Natural killer cell treated with Interleukin-12 subunit alpha and Interleukin-12 subunit beta and Interleukin-15 and Interleukin-18, amount 100 ng/mL, for 72 hours (primary cell): ENCODE results near the gene TOP3A. TPM values are rescaled to one million over a fixed set of nuclear protein-coding genes. Genes with fewer than 3 reads are reported as not detected.
A peak's percentile ranks its signal among the peaks of the same experiment; 100 is the strongest.
"Not testable (repeated sequence)": the region's sequence is repeated elsewhere in the genome, so short reads cannot be mapped to it uniquely, and the experiment has no call there.

ENCODE experiments used
- ATAC-seq, 2 donors: fragments of 150-1000 bp; cut with Tn5 transposase in 1 of 2; sonication (Bioruptor Pico), chemical (Tn5 transposase) in 1 of 2; 2 replicates each; pipeline ENCODE4 v1.10.0; 2021
- DNase-seq: peaks from one replicate; pipeline ENCODE4 v3.0.0; 2022; ENCODE audit warnings: low spot score
- H3K27ac Mint-ChIP-seq, 2 donors: 1 replicate in 1 of 2; 2 replicates in 1 of 2; pipeline ENCODE4 v1.8.0; 2022; ENCODE audit warnings: mixed read lengths in 2 of 2, mild to moderate bottlenecking in 1 of 2, moderate library complexity in 1 of 2
- H3K27me3 Mint-ChIP-seq, 2 donors: 1 replicate in 1 of 2; 2 replicates in 1 of 2; pipeline ENCODE4 v1.8.0; 2022; ENCODE audit warnings: mixed read lengths in 2 of 2
- H3K36me3 Mint-ChIP-seq: one replicate; pipeline ENCODE4 v1.8.0; 2022; ENCODE audit warnings: mixed read lengths
- H3K4me1 Mint-ChIP-seq, 2 donors: 1 replicate in 1 of 2; 2 replicates in 1 of 2; pipeline ENCODE4 v1.8.0; 2022; ENCODE audit warnings: low read depth in 2 of 2, mixed read lengths in 2 of 2, mild to moderate bottlenecking in 1 of 2
- H3K4me3 Mint-ChIP-seq: one replicate; pipeline ENCODE4 v1.8.0; 2022; ENCODE audit warnings: mixed read lengths
- H3K9me3 Mint-ChIP-seq: 2 replicates; pipeline ENCODE4 v1.8.0; 2022; ENCODE audit warnings: mixed read lengths
- total RNA-seq, 2 donors: library from RNA; stranded (reverse); gene quantifications; one replicate each; pipeline ENCODE4 v1.2.3, GENCODE V29; 2022

The TOP3A gene
- 100 to 1,000 TPM in 1 of 2 donors, 10 to 100 TPM in 1; 65.6 to 144 TPM for total RNA-seq

- Mint-ChIP-seq H3K36me3 (peaks cover 11% of the 10 kb centered on the region), H3K27me3 (no peaks in the 10 kb centered on the region), H3K4me3 (peak within 1 kb of the TSS; percentile 92), H3K9me3 (no peaks in the 10 kb centered on the region), H3K4me1 (peaks cover 65 to 70% of the 10 kb centered on the region in 2 donors), H3K27ac (peak within 1 kb of the TSS; percentile 98)
- ATAC-seq (peak; percentile 96 to 97), DNase-seq (peak; percentile 98)
These were observed at the start of gene TOP3A, which contains the start of gene SMCR8 for GRCh38 chr17:18314731-18315561. TSS of gene TOP3A (minus strand) at chr17:18314994. CDS start at chr17:18314778, 216 bp downstream. TSS of gene SMCR8 (plus strand) at chr17:18315293. CDS start at chr17:18315790, 497 bp downstream.

- ATAC-seq, result no peak
- Mint-ChIP-seq H3K27ac (no peak overlapping the region), H3K9me3 (no peaks in the 10 kb centered on the region), H3K36me3 (no peaks in the 10 kb centered on the region), H3K27me3 (no peaks in the 10 kb centered on the region), H3K4me3 (no peak overlapping the region), H3K4me1 (peaks cover 9 to 18% of the 10 kb centered on the region in 2 donors)
- DNase-seq, result no peak
These were observed 49.4 kb upstream of the TOP3A start for GRCh38 chr17:18364166-18364565.

GRCh38 chr17:18363101-18364049, 48.6 kb upstream of the TOP3A start, which contains the start of gene SHMT1:
TSS of gene SHMT1 (minus strand) at chr17:18363550. CDS start at chr17:18355981, 7,569 bp downstream.
- Mint-ChIP-seq H3K27me3 (no peaks in the 10 kb centered on the region), H3K4me3 (peak within 1 kb of the TSS; percentile 84), H3K4me1 (peaks cover 9 to 18% of the 10 kb centered on the region in 2 donors), H3K9me3 (no peaks in the 10 kb centered on the region), H3K36me3 (no peaks in the 10 kb centered on the region), H3K27ac (peak within 1 kb of the TSS; percentile 50 to 84)
- DNase-seq (peak; percentile 95), ATAC-seq (peak; percentile 100)

- DNase-seq (no peak), ATAC-seq (no peak)
- H3K9me3 Mint-ChIP-seq, result no peaks in the 10 kb centered on the region
- peak overlapping the region; percentile 84 for H3K4me3 Mint-ChIP-seq
- peaks cover 9 to 18% of the 10 kb centered on the region in 2 donors for H3K4me1 Mint-ChIP-seq
- no peaks in the 10 kb centered on the region for H3K27me3 Mint-ChIP-seq
- peak overlapping the region in 1 of 2 donors; percentile 84 for H3K27ac Mint-ChIP-seq
- H3K36me3 Mint-ChIP-seq, result no peaks in the 10 kb centered on the region
These were observed 47.9 kb upstream of the TOP3A start for GRCh38 chr17:18362698-18363100.

- Mint-ChIP-seq H3K36me3 (no peaks in the 10 kb centered on the region), H3K9me3 (no peaks in the 10 kb centered on the region), H3K4me1 (peaks cover 9 to 18% of the 10 kb centered on the region in 2 donors), H3K27ac (peak overlapping the region in 1 of 2 donors; percentile 84), H3K27me3 (no peaks in the 10 kb centered on the region), H3K4me3 (peak overlapping the region; percentile 84)
- DNase-seq (no peak), ATAC-seq (no peak)
These were observed 47.3 kb upstream of the TOP3A start for GRCh38 chr17:18361837-18362697.

- no peaks in the 10 kb centered on the region for H3K36me3 Mint-ChIP-seq
- no peak for DNase-seq
- no peak overlapping the region for H3K27ac Mint-ChIP-seq
These were observed 45.7 kb upstream of the TOP3A start for GRCh38 chr17:18360518-18360917.

GRCh38 chr17:18356624-18357023, 41.8 kb upstream of the TOP3A start:
- Mint-ChIP-seq H3K27me3 (no peaks in the 10 kb centered on the region), H3K4me1 (peaks cover 0 to 5% of the 10 kb centered on the region in 2 donors), H3K27ac (no peak overlapping the region), H3K36me3 (no peaks in the 10 kb centered on the region), H3K9me3 (no peaks in the 10 kb centered on the region), H3K4me3 (no peak overlapping the region)
- ATAC-seq, result no peak
- no peak for DNase-seq

More at GRCh38 chr17:18360518-18360917, 45.7 kb upstream of the TOP3A start:
- H3K27me3 Mint-ChIP-seq, result no peaks in the 10 kb centered on the region
- no peak for ATAC-seq
- H3K9me3 Mint-ChIP-seq, result no peaks in the 10 kb centered on the region
- no peak overlapping the region for H3K4me3 Mint-ChIP-seq
- H3K4me1 Mint-ChIP-seq, result peaks cover 9 to 18% of the 10 kb centered on the region in 2 donors

GRCh38 chr17:18353541-18353940, 38.7 kb upstream of the TOP3A start:
- Mint-ChIP-seq H3K4me3 (no peak overlapping the region), H3K36me3 (no peaks in the 10 kb centered on the region), H3K27ac (no peak overlapping the region), H3K9me3 (no peaks in the 10 kb centered on the region), H3K4me1 (no peaks in the 10 kb centered on the region), H3K27me3 (no peaks in the 10 kb centered on the region)
- DNase-seq, result no peak
- ATAC-seq, result no peak

GRCh38 chr17:18344021-18344420, 29.2 kb upstream of the TOP3A start:
- Mint-ChIP-seq H3K4me1 (no peaks in the 10 kb centered on the region), H3K36me3 (peaks cover 6% of the 10 kb centered on the region), H3K27ac (no peak overlapping the region), H3K4me3 (no peak overlapping the region), H3K9me3 (no peaks in the 10 kb centered on the region), H3K27me3 (no peaks in the 10 kb centered on the region)
- DNase-seq, result no peak
- no peak for ATAC-seq

GRCh38 chr17:18339933-18340332, 25.1 kb upstream of the TOP3A start:
- DNase-seq, result no peak
- Mint-ChIP-seq H3K27me3 (no peaks in the 10 kb centered on the region), H3K9me3 (no peaks in the 10 kb centered on the region), H3K27ac (no peak overlapping the region), H3K4me1 (no peaks in the 10 kb centered on the region), H3K36me3 (peaks cover 6% of the 10 kb centered on the region), H3K4me3 (no peak overlapping the region)
- ATAC-seq, result no peak

- H3K27me3 Mint-ChIP-seq, H3K27ac Mint-ChIP-seq, H3K36me3 Mint-ChIP-seq, H3K9me3 Mint-ChIP-seq, DNase-seq, H3K4me1 Mint-ChIP-seq, ATAC-seq, H3K4me3 Mint-ChIP-seq: not testable (repeated sequence)
These were observed 23.4 kb upstream of the TOP3A start for GRCh38 chr17:18338158-18338557.

GRCh38 chr17:18332909-18333489, 18.2 kb upstream of the TOP3A start:
- H3K9me3 Mint-ChIP-seq, result no peaks in the 10 kb centered on the region
- ATAC-seq, result peak in 1 of 2 donors; percentile 50

More at GRCh38 chr17:18332909-18333489, 18.2 kb upstream of the TOP3A start:
- no peaks in the 10 kb centered on the region for H3K36me3 Mint-ChIP-seq
- H3K4me1 Mint-ChIP-seq, result peaks cover 9 to 12% of the 10 kb centered on the region in 2 donors
- H3K27me3 Mint-ChIP-seq, result no peaks in the 10 kb centered on the region
- H3K4me3 Mint-ChIP-seq, result no peak overlapping the region
- H3K27ac Mint-ChIP-seq, result no peak overlapping the region
- DNase-seq, result no peak
